ENCODE data around the gene KANSL1. TPM values are rescaled to one million over a fixed set of nuclear protein-coding genes. Genes with fewer than 3 reads are reported as not detected.

The KANSL1 gene, protein sequence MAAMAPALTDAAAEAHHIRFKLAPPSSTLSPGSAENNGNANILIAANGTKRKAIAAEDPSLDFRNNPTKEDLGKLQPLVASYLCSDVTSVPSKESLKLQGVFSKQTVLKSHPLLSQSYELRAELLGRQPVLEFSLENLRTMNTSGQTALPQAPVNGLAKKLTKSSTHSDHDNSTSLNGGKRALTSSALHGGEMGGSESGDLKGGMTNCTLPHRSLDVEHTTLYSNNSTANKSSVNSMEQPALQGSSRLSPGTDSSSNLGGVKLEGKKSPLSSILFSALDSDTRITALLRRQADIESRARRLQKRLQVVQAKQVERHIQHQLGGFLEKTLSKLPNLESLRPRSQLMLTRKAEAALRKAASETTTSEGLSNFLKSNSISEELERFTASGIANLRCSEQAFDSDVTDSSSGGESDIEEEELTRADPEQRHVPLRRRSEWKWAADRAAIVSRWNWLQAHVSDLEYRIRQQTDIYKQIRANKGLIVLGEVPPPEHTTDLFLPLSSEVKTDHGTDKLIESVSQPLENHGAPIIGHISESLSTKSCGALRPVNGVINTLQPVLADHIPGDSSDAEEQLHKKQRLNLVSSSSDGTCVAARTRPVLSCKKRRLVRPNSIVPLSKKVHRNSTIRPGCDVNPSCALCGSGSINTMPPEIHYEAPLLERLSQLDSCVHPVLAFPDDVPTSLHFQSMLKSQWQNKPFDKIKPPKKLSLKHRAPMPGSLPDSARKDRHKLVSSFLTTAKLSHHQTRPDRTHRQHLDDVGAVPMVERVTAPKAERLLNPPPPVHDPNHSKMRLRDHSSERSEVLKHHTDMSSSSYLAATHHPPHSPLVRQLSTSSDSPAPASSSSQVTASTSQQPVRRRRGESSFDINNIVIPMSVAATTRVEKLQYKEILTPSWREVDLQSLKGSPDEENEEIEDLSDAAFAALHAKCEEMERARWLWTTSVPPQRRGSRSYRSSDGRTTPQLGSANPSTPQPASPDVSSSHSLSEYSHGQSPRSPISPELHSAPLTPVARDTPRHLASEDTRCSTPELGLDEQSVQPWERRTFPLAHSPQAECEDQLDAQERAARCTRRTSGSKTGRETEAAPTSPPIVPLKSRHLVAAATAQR (N-terminal part only)
- 68.4 and 149 TPM in 2 replicates for total RNA-seq

DNA sequence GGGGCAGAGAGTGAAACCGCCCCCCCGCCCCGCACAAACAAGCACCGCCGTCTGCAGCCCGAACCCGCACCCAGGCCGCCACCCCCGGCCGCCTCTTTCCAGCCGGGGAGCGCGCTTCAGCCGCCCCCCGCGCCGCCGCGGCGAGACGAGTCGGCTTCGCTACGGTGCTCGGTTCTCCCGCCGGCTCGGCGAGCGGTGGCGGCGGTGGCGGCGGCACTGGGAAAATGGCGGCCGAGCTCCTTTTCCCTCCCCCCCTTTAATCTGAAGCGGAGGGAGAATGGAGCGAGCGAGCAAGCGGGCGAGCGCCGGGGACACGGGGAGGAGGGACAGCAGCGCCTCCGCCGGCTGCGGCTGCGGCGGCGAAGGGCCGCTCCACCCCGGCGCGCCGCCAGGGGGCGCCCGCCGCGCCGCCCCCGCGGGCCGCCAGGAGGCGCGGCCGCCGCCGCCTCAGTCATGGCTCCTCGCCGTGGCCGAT, at the start of gene KANSL1:
Gene KANSL1, minus strand, starts transcription at position 279 of the 475 bp plus-strand sequence. CDS start 21,286 bp downstream, outside the sequence.

DNA sequence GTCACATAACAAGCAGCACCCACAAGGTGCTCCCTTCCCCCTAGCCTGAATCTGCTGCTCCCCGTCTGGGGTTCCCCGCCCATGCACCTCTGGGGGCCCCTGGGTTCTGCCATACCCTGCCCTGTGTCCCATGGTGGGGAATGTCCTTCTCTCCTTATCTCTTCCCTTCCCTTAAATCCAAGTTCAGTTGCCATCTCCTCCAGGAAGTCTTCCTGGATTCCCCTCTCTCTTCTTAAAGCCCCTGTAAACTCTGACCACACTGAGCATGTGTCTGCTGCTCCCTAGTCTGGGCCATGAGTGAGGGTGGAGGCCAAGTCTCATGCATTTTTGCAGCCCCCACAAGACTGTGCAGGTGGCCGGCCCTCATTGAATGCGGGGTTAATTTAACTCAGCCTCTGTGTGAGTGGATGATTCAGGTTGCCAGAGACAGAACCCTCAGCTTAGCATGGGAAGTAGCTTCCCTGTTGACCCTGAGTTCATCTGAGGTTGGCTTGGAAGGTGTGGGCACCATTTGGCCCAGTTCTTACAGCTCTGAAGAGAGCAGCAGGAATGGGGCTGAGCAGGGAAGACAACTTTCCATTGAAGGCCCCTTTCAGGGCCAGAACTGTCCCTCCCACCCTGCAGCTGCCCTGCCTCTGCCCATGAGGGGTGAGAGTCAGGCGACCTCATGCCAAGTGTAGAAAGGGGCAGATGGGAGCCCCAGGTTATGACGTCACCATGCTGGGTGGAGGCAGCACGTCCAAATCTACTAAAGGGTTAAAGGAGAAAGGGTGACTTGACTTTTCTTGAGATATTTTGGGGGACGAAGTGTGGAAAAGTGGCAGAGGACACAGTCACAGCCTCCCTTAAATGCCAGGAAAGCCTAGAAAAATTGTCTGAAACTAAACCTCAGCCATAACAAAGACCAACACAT, 194.0 kb downstream of the KANSL1 start, which contains the start of gene STH:
Gene STH, plus strand, starts transcription at position 264 of the 913 bp plus-strand sequence. Its CDS starts 30 bp downstream, at position 294.

Small RNA genes within 50 kb of the gene (small RNA-seq; reads per million reads assigned to genes)
- not detected for gene RF00019

Other genes starting within 250 kb of the KANSL1 start
- gene STH, start 194.2 kb downstream of the KANSL1 start, total RNA-seq: not detected in 2 replicates
- gene LRRC37A, start 101.7 kb upstream of the KANSL1 start, total RNA-seq: 0.73 and 7.5 TPM in 2 replicates
- gene ARL17B, start 168.3 kb upstream of the KANSL1 start, total RNA-seq: 6.2 and 10.3 TPM in 2 replicates